GM12878 (cell line): ENCODE data around the gene CASK. TPM values are rescaled to one million over a fixed set of nuclear protein-coding genes. Genes with fewer than 3 reads are reported as not detected.

ENCODE experiments used
- ATAC-seq: fragments of 200-7000 bp; cut with Tn5 transposase; 3 replicates; pipeline ENCODE4 v1.9.1; 2020; ENCODE audit warnings: mild to moderate bottlenecking, moderate library complexity
- BruUV-seq: library from RNA; stranded (reverse); fragments of 400-500 nt; replicated peaks from 2 replicates; lab custom pipeline; 2021; lab: Mats Ljungman, UMichigan
- CTCF ChIA-PET: fragments of 300-600 bp; sonication (Branson Sonifier 250); formaldehyde crosslinking; extraction: SDS; loops from one replicate; lab custom pipeline; 2021; ENCODE audit warnings: inconsistent platforms; lab: Yijun Ruan, JAX
- POLR2A ChIA-PET: fragments of 350-600 bp; formaldehyde crosslinking; extraction: SDS; loops from one replicate; lab custom pipeline; 2021; ENCODE audit warnings: inconsistent platforms; lab: Charles Lee
- RAD21 ChIA-PET: fragments of 300-600 bp; sonication (Branson Sonifier 250); formaldehyde crosslinking; loops from one replicate; lab custom pipeline; 2023; ENCODE audit warnings: antibody characterized with exemption; ENCODE audit not compliant: unreplicated experiment; lab: Charles Lee
- SMC1A ChIA-PET: fragments of 300-600 bp; sonication (Branson Sonifier 250); formaldehyde crosslinking; loops from one replicate; lab custom pipeline; 2023; ENCODE audit not compliant: unreplicated experiment, uncharacterized antibody; lab: Charles Lee
- DNase-seq: peaks from one replicate; pipeline ENCODE4 v3.0.0-alpha.2; 2011; ENCODE audit warnings: low read depth, low spot score
- FAIRE-seq: peaks from 3 replicates; lab custom pipeline; 2011; peaks lifted over from hg19 to GRCh38; lab: Jason Lieb, UNC
- H2AFZ ChIP-seq: 2 replicates; pipeline ENCODE4 v1.6.0; 2011; ENCODE audit warnings: low read depth, low read length, control low read depth; ENCODE audit not compliant: control insufficient read depth
- H3K27ac ChIP-seq: 2 replicates; pipeline ENCODE4 v1.5.1; 2011; ENCODE audit warnings: control low read depth; ENCODE audit not compliant: control insufficient read depth, insufficient read depth
- H3K27me3 ChIP-seq, 2 experiments: replicated peaks in 1 of 2; 2 replicates each; pipeline versions ENCODE4 v1.6.0 to v1.6.1; 2011; ENCODE audit warnings: low read length in 1 of 2; ENCODE audit not compliant: control insufficient read depth in 2 of 2, insufficient read depth in 2 of 2
- H3K36me3 ChIP-seq, 2 experiments: 2 replicates each; pipeline ENCODE4 v1.5.1; 2011; ENCODE audit warnings: low read length in 1 of 2; ENCODE audit not compliant: control insufficient read depth in 2 of 2, insufficient read depth in 2 of 2
- H3K4me1 ChIP-seq: 2 replicates; pipeline ENCODE4 v1.6.1; 2011; ENCODE audit warnings: mild to moderate bottlenecking, low read length, moderate library complexity, mixed read lengths; ENCODE audit not compliant: control insufficient read depth, insufficient read depth
- H3K4me2 ChIP-seq: 2 replicates; pipeline ENCODE4 v1.6.0; 2011; ENCODE audit warnings: control low read depth; ENCODE audit not compliant: control insufficient read depth, insufficient read depth
- H3K4me3 ChIP-seq: fragments of 200-600 bp; sonication (generic); 2 replicates; pipeline ENCODE4 v1.5.1; 2016
- H3K79me2 ChIP-seq: 2 replicates; pipeline ENCODE4 v1.6.0; 2011; ENCODE audit warnings: low read length; ENCODE audit not compliant: control insufficient read depth, insufficient read depth
- H3K9ac ChIP-seq: 2 replicates; pipeline ENCODE4 v1.8.0; 2011; ENCODE audit warnings: low read length, control low read depth, mixed read lengths; ENCODE audit not compliant: control insufficient read depth, insufficient read depth
- H3K9me3 ChIP-seq: replicated peaks from 3 replicates; pipeline ENCODE4 v1.5.1; 2011; ENCODE audit warnings: mild to moderate bottlenecking, low read length; ENCODE audit not compliant: control insufficient read depth, insufficient read depth
- H4K20me1 ChIP-seq: 2 replicates; pipeline ENCODE4 v1.6.0; 2011; ENCODE audit not compliant: control insufficient read depth, insufficient read depth
- ASH2L ChIP-seq: fragments of 300-600, 200-600 bp; sonication (generic); IDR thresholded peaks from 2 replicates; pipeline ENCODE4 v1.6.1; 2017; ENCODE audit warnings: low read depth, mild to moderate bottlenecking, borderline replicate concordance
- BCL11A ChIP-seq: IDR thresholded peaks from 2 replicates; pipeline ENCODE4 v1.6.1; 2011; ENCODE audit warnings: low read depth, low read length
- CEBPB ChIP-seq, 2 experiments: fragments of 150-350 bp in 1 of 2; IDR thresholded peaks; 2 replicates each; pipeline ENCODE4 v1.6.1; 2012 to 2014; ENCODE audit warnings: low read depth in 2 of 2, low read length in 2 of 2, borderline replicate concordance in 1 of 2, inconsistent platforms in 1 of 2
- CREB1 ChIP-seq: IDR thresholded peaks from 2 replicates; pipeline ENCODE4 v1.6.1; 2012; ENCODE audit warnings: low read depth, mild to moderate bottlenecking, inconsistent platforms
- EP300 ChIP-seq, 2 experiments: fragments of 150-350 bp in 1 of 2; IDR thresholded peaks; 2 replicates each; pipeline ENCODE4 v1.6.1; 2011 to 2012; ENCODE audit warnings: low read depth in 2 of 2, low read length in 2 of 2, borderline replicate concordance in 1 of 2, improper control_type of control experiment in 1 of 2, inconsistent platforms in 1 of 2; ENCODE audit not compliant: control insufficient read depth in 1 of 2
- EZH2 ChIP-seq: IDR thresholded peaks from 2 replicates; pipeline ENCODE4 v1.6.1; 2012; ENCODE audit warnings: low read depth, mild to moderate bottlenecking, control low read depth, inconsistent platforms, low read length, borderline replicate concordance; ENCODE audit not compliant: control insufficient read depth
- IKZF2 ChIP-seq, 2 experiments: fragments of 450-650 bp; IDR thresholded peaks; 2 replicates each; pipeline ENCODE4 v1.6.1; 2017; ENCODE audit warnings: mild to moderate bottlenecking in 2 of 2, moderate library complexity in 2 of 2
- MXI1 ChIP-seq: fragments of 150-350 bp; IDR thresholded peaks from 2 replicates; pipeline ENCODE4 v1.6.1; 2011; ENCODE audit warnings: low read depth, mild to moderate bottlenecking, inconsistent platforms, low read length, improper control_type of control experiment
- NR2C1 ChIP-seq: fragments of 450-650 bp; IDR thresholded peaks from 2 replicates; pipeline ENCODE4 v1.6.1; 2017; ENCODE audit warnings: antibody characterized with exemption, mild to moderate bottlenecking, moderate library complexity
- RAD21 ChIP-seq: IDR thresholded peaks from 2 replicates; pipeline ENCODE4 v1.6.1; 2011; ENCODE audit warnings: mild to moderate bottlenecking, low read depth, low read length, moderate library complexity; ENCODE audit not compliant: insufficient read depth
- RBBP5 ChIP-seq: fragments of 200-600 bp; sonication (generic); conservative IDR thresholded peaks from 2 replicates; pipeline ENCODE4 v1.6.1; 2016
- SMC3 ChIP-seq: IDR thresholded peaks from 2 replicates; pipeline ENCODE4 v1.6.1; 2011; ENCODE audit warnings: low read length, improper control_type of control experiment, borderline replicate concordance
- STAT1 ChIP-seq: fragments of 450-650 bp; conservative IDR thresholded peaks from 2 replicates; pipeline ENCODE4 v1.6.1; 2014; ENCODE audit warnings: antibody characterized with exemption, mild to moderate bottlenecking
- ZNF622 ChIP-seq: fragments of 450-650 bp; IDR thresholded peaks from 2 replicates; pipeline ENCODE4 v1.6.1; 2017; ENCODE audit warnings: mild to moderate bottlenecking, inconsistent platforms
- WGBS: methylation state at CpG from one replicate; pipeline ENCODE4 v1.1.6; 2016; ENCODE audit warnings: low lambda C conversion rate; ENCODE audit not compliant: insufficient replicate concordance, insufficient coverage; ENCODE audit errors: missing lambda C conversion rate; 5-methylcytosine and 5-hydroxymethylcytosine counted together
- in situ Hi-C: fragments of 300-500 bp; cut with MboI; formaldehyde crosslinking; loops from 9 replicates; pipeline ENCODE4 v1.14.3; 2018; ENCODE audit warnings: mixed read lengths
- intact Hi-C: fragments of 100-400 bp; cut with micrococcal nuclease; formaldehyde crosslinking; loops from one replicate; pipeline ENCODE4 v1.14.2; 2022; ENCODE audit not compliant: unreplicated experiment
- polyA plus RNA-seq, 11 experiments: library from polyadenylated mRNA; depleted of rRNA in 4 of 11; unstranded in 6 of 11; stranded (reverse) in 5 of 11; fragments of >200 nt; fragmentation: Nextera tagmentation in 4 of 11; fragmentation: Illumina TruSeq in 1 of 11; extraction: Ambion mirVana in 4 of 11; extraction: Trizol in 1 of 11; gene quantifications; 1 replicate in 1 of 11; 2 replicates in 10 of 11; pipeline versions ENCODE4 v1.2.1 to v1.2.3, GENCODE V29; 2011 to 2016; ENCODE audit warnings: inconsistent platforms in 2 of 11, missing spikeins in 2 of 11, low read depth in 1 of 11
- total RNA-seq, 4 experiments: library from RNA; depleted of rRNA in 3 of 4; stranded (reverse); fragments of >200 nt in 3 of 4; fragmentation: Illumina TruSeq in 1 of 4; extraction: Trizol in 1 of 4; gene quantifications; 2 replicates each; pipeline versions ENCODE4 v1.2.1 to v1.2.3, GENCODE V29; 2013 to 2021
- TF ChIP-seq, protein P1 (sequence below): fragments of 450-650 bp; IDR thresholded peaks from 2 replicates; pipeline ENCODE4 v1.6.1; 2016; ENCODE audit warnings: mild to moderate bottlenecking, moderate library complexity, borderline replicate concordance
- TF ChIP-seq, protein P2 (sequence below): fragments of 450-650 bp; IDR thresholded peaks from 2 replicates; pipeline ENCODE4 v1.6.1; 2017; ENCODE audit warnings: low read depth, mild to moderate bottlenecking, moderate library complexity

The CASK gene
- total and polyA plus RNA-seq, 10 of the 15 experiments (the other 5 are each of a cell fraction or from before 2014, with no cell fraction given), result 0.60 to 45.9 (median 4.8) TPM

DNA sequence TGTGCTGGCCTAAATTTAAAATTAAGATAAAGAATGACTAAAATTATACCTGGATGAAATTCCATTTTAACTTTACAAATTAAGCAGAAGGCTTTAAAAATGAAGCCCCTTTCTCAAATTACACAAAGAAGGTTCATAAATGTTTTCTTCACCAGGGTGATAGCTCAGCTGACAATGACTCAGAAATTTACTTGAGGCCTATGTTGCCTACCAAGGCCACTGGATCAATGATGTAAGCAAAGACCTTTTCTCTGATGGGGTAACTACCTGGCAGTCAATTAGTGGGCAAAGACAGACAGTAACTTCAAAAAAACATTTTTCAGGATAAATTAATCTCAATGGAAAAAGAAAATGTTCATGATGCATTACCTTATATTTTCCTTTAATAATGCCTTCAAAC, 258.4 kb downstream of the CASK start (continued):
- TF ChIP-seq, protein P1, sequence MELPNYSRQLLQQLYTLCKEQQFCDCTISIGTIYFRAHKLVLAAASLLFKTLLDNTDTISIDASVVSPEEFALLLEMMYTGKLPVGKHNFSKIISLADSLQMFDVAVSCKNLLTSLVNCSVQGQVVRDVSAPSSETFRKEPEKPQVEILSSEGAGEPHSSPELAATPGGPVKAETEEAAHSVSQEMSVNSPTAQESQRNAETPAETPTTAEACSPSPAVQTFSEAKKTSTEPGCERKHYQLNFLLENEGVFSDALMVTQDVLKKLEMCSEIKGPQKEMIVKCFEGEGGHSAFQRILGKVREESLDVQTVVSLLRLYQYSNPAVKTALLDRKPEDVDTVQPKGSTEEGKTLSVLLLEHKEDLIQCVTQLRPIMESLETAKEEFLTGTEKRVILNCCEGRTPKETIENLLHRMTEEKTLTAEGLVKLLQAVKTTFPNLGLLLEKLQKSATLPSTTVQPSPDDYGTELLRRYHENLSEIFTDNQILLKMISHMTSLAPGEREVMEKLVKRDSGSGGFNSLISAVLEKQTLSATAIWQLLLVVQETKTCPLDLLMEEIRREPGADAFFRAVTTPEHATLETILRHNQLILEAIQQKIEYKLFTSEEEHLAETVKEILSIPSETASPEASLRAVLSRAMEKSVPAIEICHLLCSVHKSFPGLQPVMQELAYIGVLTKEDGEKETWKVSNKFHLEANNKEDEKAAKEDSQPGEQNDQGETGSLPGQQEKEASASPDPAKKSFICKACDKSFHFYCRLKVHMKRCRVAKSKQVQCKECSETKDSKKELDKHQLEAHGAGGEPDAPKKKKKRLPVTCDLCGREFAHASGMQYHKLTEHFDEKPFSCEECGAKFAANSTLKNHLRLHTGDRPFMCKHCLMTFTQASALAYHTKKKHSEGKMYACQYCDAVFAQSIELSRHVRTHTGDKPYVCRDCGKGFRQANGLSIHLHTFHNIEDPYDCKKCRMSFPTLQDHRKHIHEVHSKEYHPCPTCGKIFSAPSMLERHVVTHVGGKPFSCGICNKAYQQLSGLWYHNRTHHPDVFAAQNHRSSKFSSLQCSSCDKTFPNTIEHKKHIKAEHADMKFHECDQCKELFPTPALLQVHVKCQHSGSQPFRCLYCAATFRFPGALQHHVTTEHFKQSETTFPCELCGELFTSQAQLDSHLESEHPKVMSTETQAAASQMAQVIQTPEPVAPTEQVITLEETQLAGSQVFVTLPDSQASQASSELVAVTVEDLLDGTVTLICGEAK, result no peak
- no peak for TF ChIP-seq CEBPB (IDR thresholded peaks at IDR 0.05; ENCODE audit: borderline replicate concordance in 1 of 2, low read depth in 2 of 2, low read length in 2 of 2)
- TF ChIP-seq, all 136 proteins: peak for 0

- Histone ChIP-seq H3K79me2 (no peaks in the 10 kb centered on the region), H3K4me1 (0 out of 2 replicates have a peak, but pooled peaks cover 4% of the 10 kb centered on the region), H3K9me3 (no peaks in the 10 kb centered on the region), H4K20me1 (0 out of 2 replicates have a peak, but pooled peaks cover 3% of the 10 kb centered on the region), H2AFZ (no peak overlapping the region), H3K27me3 (no peaks in the 10 kb centered on the region), H3K9ac (no peak overlapping the region), H3K27ac (no peak overlapping the region), H3K36me3 (no peaks in the 10 kb centered on the region; a peak in 1 of 4 replicates), H3K4me2 (no peak overlapping the region), H3K4me3 (no peak overlapping the region)
- SMC1A ChIA-PET, result interaction anchor here (1.3 kb wide), 2 partner anchors 41 to 96 kb away, joined by 3 to 5 read pairs; no protein-coding TSS in a partner anchor
- POLR2A ChIA-PET, result interaction anchor here (0.6 kb wide), 1 partner anchor 18 kb away, joined by 3 read pairs; no protein-coding TSS in a partner anchor
- FAIRE-seq (peak; percentile 81), DNase-seq (no peak), ATAC-seq (peak; percentile 94)
- intact Hi-C loops (no loop called here), in situ Hi-C loops (no loop called here)
- CTCF ChIA-PET, result interaction anchor here (1.2 kb wide), 1 partner anchor 84 kb away, joined by 3 read pairs; no protein-coding TSS in a partner anchor
- 5% methylated on average over 2 of the region's 2 CpGs for WGBS
- BruUV-seq, result no TSS peak
- RAD21 ChIA-PET, result no interaction called here
- TF ChIP-seq ASH2L (no peak), BCL11A (peak; percentile 65; the same call in 1 of the 2 replicates), STAT1 (no peak), SMC3 (no peak), IKZF2 (IDR thresholded peaks at IDR 0.05) (peak; percentile 34 to 73; a peak in 3 of 4 replicates), RAD21 (no peak), NR2C1 (no peak), RBBP5 (no peak), ZNF622 (no peak), EP300 (IDR thresholded peaks at IDR 0.05; ENCODE audit: borderline replicate concordance in 1 of 2, control insufficient read depth in 1 of 2, low read depth in 2 of 2, low read length in 2 of 2) (peak; percentile 59 to 60; a peak in 3 of 4 replicates), MXI1 (no peak), EZH2 (no peak), CREB1 (no peak)
- TF ChIP-seq, protein P2, sequence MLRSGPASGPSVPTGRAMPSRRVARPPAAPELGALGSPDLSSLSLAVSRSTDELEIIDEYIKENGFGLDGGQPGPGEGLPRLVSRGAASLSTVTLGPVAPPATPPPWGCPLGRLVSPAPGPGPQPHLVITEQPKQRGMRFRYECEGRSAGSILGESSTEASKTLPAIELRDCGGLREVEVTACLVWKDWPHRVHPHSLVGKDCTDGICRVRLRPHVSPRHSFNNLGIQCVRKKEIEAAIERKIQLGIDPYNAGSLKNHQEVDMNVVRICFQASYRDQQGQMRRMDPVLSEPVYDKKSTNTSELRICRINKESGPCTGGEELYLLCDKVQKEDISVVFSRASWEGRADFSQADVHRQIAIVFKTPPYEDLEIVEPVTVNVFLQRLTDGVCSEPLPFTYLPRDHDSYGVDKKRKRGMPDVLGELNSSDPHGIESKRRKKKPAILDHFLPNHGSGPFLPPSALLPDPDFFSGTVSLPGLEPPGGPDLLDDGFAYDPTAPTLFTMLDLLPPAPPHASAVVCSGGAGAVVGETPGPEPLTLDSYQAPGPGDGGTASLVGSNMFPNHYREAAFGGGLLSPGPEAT, result peak; percentile 59
Measured at GRCh38 chrX:41664375-41664901, 258.9 kb downstream of the CASK start.
